H9 (cell line): Measurements from ENCODE around the gene ENPEP. TPM values are rescaled to one million over a fixed set of nuclear protein-coding genes. Genes with fewer than 3 reads are reported as not detected.

Experiments
- DNase-seq: peaks from one replicate; pipeline ENCODE4 v3.0.0-alpha.2; 2017
- H2AFZ ChIP-seq: one replicate; pipeline ENCODE4 v1.6.1; 2013; ENCODE audit warnings: mild to moderate bottlenecking, low read length, control low read depth, moderate library complexity
- H2AK5ac ChIP-seq: 2 replicates; pipeline ENCODE4 v1.6.1; 2013; ENCODE audit warnings: low read length, control low read depth, mixed read lengths; ENCODE audit not compliant: insufficient read length
- H2BK120ac ChIP-seq: one replicate; pipeline ENCODE4 v1.6.1; 2013; ENCODE audit warnings: low read depth, mild to moderate bottlenecking, low read length, control low read depth, inconsistent platforms; ENCODE audit not compliant: poor library complexity, severe bottlenecking
- H2BK12ac ChIP-seq: 2 replicates; pipeline ENCODE4 v1.6.1; 2013; ENCODE audit warnings: low read length, control low read depth, mixed read lengths, low read depth; ENCODE audit not compliant: insufficient read length
- H2BK15ac ChIP-seq: 2 replicates; pipeline ENCODE4 v1.6.1; 2013; ENCODE audit warnings: low read depth, low read length, control low read depth
- H2BK20ac ChIP-seq: one replicate; pipeline ENCODE4 v1.6.1; 2013; ENCODE audit warnings: low read depth, mild to moderate bottlenecking, low read length, control low read depth, inconsistent platforms; ENCODE audit not compliant: poor library complexity, severe bottlenecking
- H2BK5ac ChIP-seq: 2 replicates; pipeline ENCODE4 v1.6.1; 2013; ENCODE audit warnings: low read length, control low read depth, mixed read lengths; ENCODE audit not compliant: insufficient read length
- H3K14ac ChIP-seq: 2 replicates; pipeline ENCODE4 v1.6.1; 2013; ENCODE audit warnings: low read length, control low read depth; ENCODE audit not compliant: insufficient read depth
- H3K18ac ChIP-seq: 2 replicates; pipeline ENCODE4 v1.6.1; 2013; ENCODE audit warnings: low read depth, mild to moderate bottlenecking, mixed read lengths, low read length, control low read depth; ENCODE audit not compliant: insufficient read length
- H3K23ac ChIP-seq: 2 replicates; pipeline ENCODE4 v1.6.1; 2013; ENCODE audit warnings: low read length, control low read depth, mixed read lengths, low read depth; ENCODE audit not compliant: insufficient read length
- H3K23me2 ChIP-seq: 2 replicates; pipeline ENCODE4 v1.6.1; 2013; ENCODE audit warnings: low read depth, mild to moderate bottlenecking, mixed read lengths, low read length, control low read depth; ENCODE audit not compliant: insufficient read length, poor library complexity, severe bottlenecking
- H3K27ac ChIP-seq: 2 replicates; pipeline ENCODE4 v1.5.1; 2013; ENCODE audit warnings: low read length, control low read depth, mixed read lengths, low read depth; ENCODE audit not compliant: insufficient read length
- H3K27me3 ChIP-seq: 2 replicates; pipeline ENCODE4 v1.6.1; 2013; ENCODE audit warnings: low read length, control low read depth, inconsistent platforms; ENCODE audit not compliant: insufficient read depth
- H3K4ac ChIP-seq: 2 replicates; pipeline ENCODE4 v1.6.1; 2013; ENCODE audit warnings: low read depth, mild to moderate bottlenecking, control low read depth, inconsistent platforms, low read length, moderate library complexity
- H3K4me1 ChIP-seq: 2 replicates; pipeline ENCODE4 v1.6.1; 2013; ENCODE audit warnings: low read length, control low read depth, inconsistent platforms; ENCODE audit not compliant: insufficient read depth
- H3K4me2 ChIP-seq: 2 replicates; pipeline ENCODE4 v1.6.1; 2013; ENCODE audit warnings: low read length, control low read depth, mixed read lengths; ENCODE audit not compliant: insufficient read length, insufficient read depth
- H3K56ac ChIP-seq: 2 replicates; pipeline ENCODE4 v1.6.1; 2013; ENCODE audit warnings: low read depth, mild to moderate bottlenecking, mixed read lengths, low read length, control low read depth; ENCODE audit not compliant: insufficient read length
- H3K79me1 ChIP-seq: 2 replicates; pipeline ENCODE4 v1.6.1; 2013; ENCODE audit warnings: low read depth, mild to moderate bottlenecking, moderate library complexity, low read length, control low read depth, inconsistent platforms; ENCODE audit not compliant: insufficient read depth, poor library complexity, severe bottlenecking
- H3K79me2 ChIP-seq: 2 replicates; pipeline ENCODE4 v1.6.1; 2013; ENCODE audit warnings: low read length, control low read depth, inconsistent platforms; ENCODE audit not compliant: insufficient read depth
- H3K9ac ChIP-seq: 2 replicates; pipeline ENCODE4 v1.6.1; 2013; ENCODE audit warnings: low read length, control low read depth, mixed read lengths; ENCODE audit not compliant: insufficient read length; ENCODE audit errors: extremely low read depth
- H3K9me3 ChIP-seq: one replicate; pipeline ENCODE4 v1.6.1; 2013; ENCODE audit warnings: low read depth, low read length, inconsistent platforms; ENCODE audit not compliant: control insufficient read depth
- H3T11ph ChIP-seq: one replicate; pipeline ENCODE4 v1.6.1; 2013; ENCODE audit warnings: mild to moderate bottlenecking, low read length, control low read depth, inconsistent platforms
- H4K20me1 ChIP-seq: one replicate; pipeline ENCODE4 v1.6.1; 2013; ENCODE audit not compliant: control insufficient read depth, insufficient read length, insufficient read depth
- H4K5ac ChIP-seq: 2 replicates; pipeline ENCODE4 v1.6.1; 2013; ENCODE audit warnings: low read depth, mild to moderate bottlenecking, mixed read lengths, low read length, control low read depth; ENCODE audit not compliant: insufficient read length
- H4K8ac ChIP-seq: replicated peaks from 2 replicates; pipeline ENCODE4 v1.6.1; 2013; ENCODE audit warnings: low read length, control low read depth, mixed read lengths, low read depth; ENCODE audit not compliant: insufficient read length
- H4K91ac ChIP-seq: 2 replicates; pipeline ENCODE4 v1.6.1; 2013; ENCODE audit warnings: low read depth, mild to moderate bottlenecking, moderate library complexity, mixed read lengths, low read length, control low read depth; ENCODE audit not compliant: insufficient read length
- H3K27ac Mint-ChIP-seq, 3 experiments: 2 replicates in 2 of 3; 3 replicates in 1 of 3; pipeline ENCODE4 v1.8.0; 2020 to 2021; ENCODE audit warnings: mixed read lengths in 3 of 3, mild to moderate bottlenecking in 1 of 3, moderate library complexity in 1 of 3
- H3K27me3 Mint-ChIP-seq: 2 replicates; pipeline ENCODE4 v1.8.0; 2021; ENCODE audit warnings: low read depth, mild to moderate bottlenecking, moderate library complexity, mixed read lengths
- H3K36me3 Mint-ChIP-seq, 3 experiments: 2 replicates in 2 of 3; 3 replicates in 1 of 3; pipeline ENCODE4 v1.8.0; 2020 to 2021; ENCODE audit warnings: low read depth in 3 of 3, mixed read lengths in 3 of 3; ENCODE audit not compliant: insufficient read depth in 1 of 3
- H3K4me1 Mint-ChIP-seq, 2 experiments: 2 replicates each; pipeline ENCODE4 v1.8.0; 2020; ENCODE audit warnings: mixed read lengths in 2 of 2
- H3K4me3 Mint-ChIP-seq, 2 experiments: 2 replicates in 1 of 2; 3 replicates in 1 of 2; pipeline ENCODE4 v1.8.0; 2020 to 2021; ENCODE audit warnings: mild to moderate bottlenecking in 2 of 2, mixed read lengths in 2 of 2, moderate library complexity in 1 of 2
- H3K9me3 Mint-ChIP-seq, 2 experiments: 2 replicates in 1 of 2; 3 replicates in 1 of 2; pipeline ENCODE4 v1.8.0; 2020; ENCODE audit warnings: mild to moderate bottlenecking in 2 of 2, mixed read lengths in 2 of 2, moderate library complexity in 1 of 2
- WGBS: extraction: QIAGEN DNeasy Blood & Tissue Kit; methylation state at CpG from one replicate; pipeline ENCODE4 v1.1.7; 2013; ENCODE audit warnings: missing lambda C conversion rate, low lambda C conversion rate, mixed read lengths; ENCODE audit not compliant: insufficient read length; ENCODE audit errors: extremely low coverage; 5-methylcytosine and 5-hydroxymethylcytosine counted together
- total RNA-seq: library from RNA; stranded (reverse); gene quantifications from 2 replicates; pipeline ENCODE4 v1.2.1, GENCODE V29; 2021
- TF ChIP-seq, protein P1 (sequence below): fragments of 200-600 bp; sonication (generic); conservative IDR thresholded peaks from 3 replicates; pipeline ENCODE4 v1.8.0; 2021; ENCODE audit warnings: antibody characterized with exemption, mild to moderate bottlenecking

The ENPEP gene
- total RNA-seq, 1 experiment from 2014 or later: 0.44 TPM

DNA sequence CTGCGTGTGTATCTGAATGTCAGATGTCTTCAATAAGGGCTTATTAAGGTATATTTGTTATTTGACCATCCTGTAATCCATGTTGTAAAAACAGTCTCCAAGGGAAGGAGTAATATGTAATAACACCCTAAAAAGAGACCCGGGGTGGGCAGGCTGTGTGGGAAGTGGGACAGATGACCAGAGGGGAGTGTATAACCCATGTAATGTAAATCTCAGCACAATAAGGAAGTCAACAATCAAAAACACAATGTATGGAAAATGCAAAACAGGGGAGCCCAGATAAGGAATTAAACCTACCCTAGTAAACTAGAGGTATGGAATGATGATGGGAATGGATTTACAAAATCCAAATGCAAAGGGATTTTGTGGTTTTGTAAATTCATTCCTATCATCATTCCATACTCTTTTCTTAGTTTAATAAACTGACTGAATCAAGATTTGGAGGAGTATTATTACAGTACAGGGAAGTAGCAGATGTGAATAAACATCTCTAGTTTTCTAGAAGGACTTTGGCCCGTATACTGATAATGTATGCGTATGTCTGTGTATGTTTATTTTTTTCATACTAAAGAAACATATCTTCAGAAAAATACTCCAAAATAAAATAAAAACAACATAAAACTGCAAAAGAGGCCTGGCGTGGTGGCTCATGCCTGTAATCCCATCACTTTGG lies 15.7 kb upstream of the ENPEP start:
- no peak overlapping the region for H2BK20ac ChIP-seq
- no peak overlapping the region for H2BK15ac ChIP-seq
- no peak overlapping the region for H3K23ac ChIP-seq
- no peak overlapping the region for H2BK5ac ChIP-seq
- no peak overlapping the region for H3K18ac ChIP-seq
- H4K5ac ChIP-seq: no peak overlapping the region
- no CpG with 5 or more reads among the region's 5 CpGs for WGBS
- no peak overlapping the region for H4K8ac ChIP-seq
- no peak overlapping the region for H3K27ac Mint-ChIP-seq
- no peak overlapping the region for H2BK12ac ChIP-seq
- H3K79me1 ChIP-seq: no peaks in the 10 kb centered on the region
- no peak overlapping the region for H3K27ac ChIP-seq
- no peaks in the 10 kb centered on the region for H3K4me1 Mint-ChIP-seq
- H3K79me2 ChIP-seq: no peaks in the 10 kb centered on the region
- H3K9ac ChIP-seq: no peak overlapping the region
- H2BK120ac ChIP-seq: no peak overlapping the region
- no peaks in the 10 kb centered on the region for H3K9me3 Mint-ChIP-seq
- H3K9me3 ChIP-seq: no peaks in the 10 kb centered on the region
- no peaks in the 10 kb centered on the region for H3K4me1 ChIP-seq
- no peak overlapping the region for H3K14ac ChIP-seq
- TF ChIP-seq, protein P1, sequence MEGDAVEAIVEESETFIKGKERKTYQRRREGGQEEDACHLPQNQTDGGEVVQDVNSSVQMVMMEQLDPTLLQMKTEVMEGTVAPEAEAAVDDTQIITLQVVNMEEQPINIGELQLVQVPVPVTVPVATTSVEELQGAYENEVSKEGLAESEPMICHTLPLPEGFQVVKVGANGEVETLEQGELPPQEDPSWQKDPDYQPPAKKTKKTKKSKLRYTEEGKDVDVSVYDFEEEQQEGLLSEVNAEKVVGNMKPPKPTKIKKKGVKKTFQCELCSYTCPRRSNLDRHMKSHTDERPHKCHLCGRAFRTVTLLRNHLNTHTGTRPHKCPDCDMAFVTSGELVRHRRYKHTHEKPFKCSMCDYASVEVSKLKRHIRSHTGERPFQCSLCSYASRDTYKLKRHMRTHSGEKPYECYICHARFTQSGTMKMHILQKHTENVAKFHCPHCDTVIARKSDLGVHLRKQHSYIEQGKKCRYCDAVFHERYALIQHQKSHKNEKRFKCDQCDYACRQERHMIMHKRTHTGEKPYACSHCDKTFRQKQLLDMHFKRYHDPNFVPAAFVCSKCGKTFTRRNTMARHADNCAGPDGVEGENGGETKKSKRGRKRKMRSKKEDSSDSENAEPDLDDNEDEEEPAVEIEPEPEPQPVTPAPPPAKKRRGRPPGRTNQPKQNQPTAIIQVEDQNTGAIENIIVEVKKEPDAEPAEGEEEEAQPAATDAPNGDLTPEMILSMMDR: no peak
- H3K36me3 Mint-ChIP-seq: no peaks in the 10 kb centered on the region
- no peak overlapping the region for H3K56ac ChIP-seq
- H3K4ac ChIP-seq: no peak overlapping the region
- no peak overlapping the region for H3K4me3 Mint-ChIP-seq
- peaks cover 9% of the 10 kb centered on the region for H3K27me3 Mint-ChIP-seq
- H4K91ac ChIP-seq: no peak overlapping the region
- no peaks in the 10 kb centered on the region for H3K23me2 ChIP-seq
- no peak overlapping the region for H2AK5ac ChIP-seq
- H4K20me1 ChIP-seq: no peaks in the 10 kb centered on the region
- no peak overlapping the region for H3K4me2 ChIP-seq
- no peak overlapping the region for H3T11ph ChIP-seq
- no peaks in the 10 kb centered on the region for H3K27me3 ChIP-seq
- DNase-seq: no peak
- H2AFZ ChIP-seq: no peak overlapping the region
